HepG2 (cell line): ENCODE measurements around the gene ZNF33A.
"Not testable (repeated sequence)": the region's sequence is repeated elsewhere in the genome, so short reads cannot be mapped to it uniquely, and the experiment has no call there.

Experiments used
- MATR3 ChIP-seq: sonication (generic); formaldehyde crosslinking; IDR thresholded peaks from 2 replicates; pipeline ENCODE4 v1.4.0; 2020; ENCODE audit warnings: missing genetic modification reagents
- TF ChIP-seq, protein P1 (sequence below): sonication (generic); formaldehyde crosslinking; conservative IDR thresholded peaks from 2 replicates; pipeline ENCODE4 v1.4.0; 2020; ENCODE audit warnings: missing genetic modification reagents
- TF ChIP-seq, protein P2 (sequence below): sonication (generic); formaldehyde crosslinking; IDR thresholded peaks from 2 replicates; pipeline ENCODE4 v1.5.0; 2020; ENCODE audit warnings: mild to moderate bottlenecking, missing genetic modification reagents, moderate library complexity

DNA sequence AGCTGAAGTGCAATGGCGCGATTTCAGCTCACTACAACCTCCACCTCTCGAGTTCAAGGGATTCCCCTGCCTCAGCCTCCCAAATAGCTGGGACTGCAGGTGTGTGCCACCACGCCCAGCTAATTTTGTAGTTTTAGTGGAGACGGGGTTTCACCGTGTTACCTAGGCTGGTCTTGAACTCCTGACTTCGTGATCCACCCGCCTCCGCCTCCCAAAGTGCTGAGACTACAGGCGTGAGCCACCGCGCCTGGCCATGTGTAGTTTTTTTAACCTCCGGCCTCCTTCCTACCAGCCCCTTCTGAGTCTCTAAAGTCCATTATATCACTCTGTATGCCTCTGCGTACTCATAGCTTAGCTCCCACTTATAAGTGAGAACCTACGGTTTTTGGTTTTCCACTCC is 82.8 kb downstream of the ZNF33A start:
- TF ChIP-seq, protein P1, sequence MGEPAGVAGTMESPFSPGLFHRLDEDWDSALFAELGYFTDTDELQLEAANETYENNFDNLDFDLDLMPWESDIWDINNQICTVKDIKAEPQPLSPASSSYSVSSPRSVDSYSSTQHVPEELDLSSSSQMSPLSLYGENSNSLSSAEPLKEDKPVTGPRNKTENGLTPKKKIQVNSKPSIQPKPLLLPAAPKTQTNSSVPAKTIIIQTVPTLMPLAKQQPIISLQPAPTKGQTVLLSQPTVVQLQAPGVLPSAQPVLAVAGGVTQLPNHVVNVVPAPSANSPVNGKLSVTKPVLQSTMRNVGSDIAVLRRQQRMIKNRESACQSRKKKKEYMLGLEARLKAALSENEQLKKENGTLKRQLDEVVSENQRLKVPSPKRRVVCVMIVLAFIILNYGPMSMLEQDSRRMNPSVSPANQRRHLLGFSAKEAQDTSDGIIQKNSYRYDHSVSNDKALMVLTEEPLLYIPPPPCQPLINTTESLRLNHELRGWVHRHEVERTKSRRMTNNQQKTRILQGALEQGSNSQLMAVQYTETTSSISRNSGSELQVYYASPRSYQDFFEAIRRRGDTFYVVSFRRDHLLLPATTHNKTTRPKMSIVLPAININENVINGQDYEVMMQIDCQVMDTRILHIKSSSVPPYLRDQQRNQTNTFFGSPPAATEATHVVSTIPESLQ (CRISPR knock-in tag): not testable (repeated sequence)
- TF ChIP-seq, protein P2, sequence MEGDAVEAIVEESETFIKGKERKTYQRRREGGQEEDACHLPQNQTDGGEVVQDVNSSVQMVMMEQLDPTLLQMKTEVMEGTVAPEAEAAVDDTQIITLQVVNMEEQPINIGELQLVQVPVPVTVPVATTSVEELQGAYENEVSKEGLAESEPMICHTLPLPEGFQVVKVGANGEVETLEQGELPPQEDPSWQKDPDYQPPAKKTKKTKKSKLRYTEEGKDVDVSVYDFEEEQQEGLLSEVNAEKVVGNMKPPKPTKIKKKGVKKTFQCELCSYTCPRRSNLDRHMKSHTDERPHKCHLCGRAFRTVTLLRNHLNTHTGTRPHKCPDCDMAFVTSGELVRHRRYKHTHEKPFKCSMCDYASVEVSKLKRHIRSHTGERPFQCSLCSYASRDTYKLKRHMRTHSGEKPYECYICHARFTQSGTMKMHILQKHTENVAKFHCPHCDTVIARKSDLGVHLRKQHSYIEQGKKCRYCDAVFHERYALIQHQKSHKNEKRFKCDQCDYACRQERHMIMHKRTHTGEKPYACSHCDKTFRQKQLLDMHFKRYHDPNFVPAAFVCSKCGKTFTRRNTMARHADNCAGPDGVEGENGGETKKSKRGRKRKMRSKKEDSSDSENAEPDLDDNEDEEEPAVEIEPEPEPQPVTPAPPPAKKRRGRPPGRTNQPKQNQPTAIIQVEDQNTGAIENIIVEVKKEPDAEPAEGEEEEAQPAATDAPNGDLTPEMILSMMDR: not testable (repeated sequence)
- TF ChIP-seq MATR3 (CRISPR knock-in tag): not testable (repeated sequence)
